Measurements from ENCODE around the gene DYNC2I2.
"Not testable (repeated sequence)": the region's sequence is repeated elsewhere in the genome, so short reads cannot be mapped to it uniquely, and the experiment has no call there.

DYNC2I2 gene

DNA sequence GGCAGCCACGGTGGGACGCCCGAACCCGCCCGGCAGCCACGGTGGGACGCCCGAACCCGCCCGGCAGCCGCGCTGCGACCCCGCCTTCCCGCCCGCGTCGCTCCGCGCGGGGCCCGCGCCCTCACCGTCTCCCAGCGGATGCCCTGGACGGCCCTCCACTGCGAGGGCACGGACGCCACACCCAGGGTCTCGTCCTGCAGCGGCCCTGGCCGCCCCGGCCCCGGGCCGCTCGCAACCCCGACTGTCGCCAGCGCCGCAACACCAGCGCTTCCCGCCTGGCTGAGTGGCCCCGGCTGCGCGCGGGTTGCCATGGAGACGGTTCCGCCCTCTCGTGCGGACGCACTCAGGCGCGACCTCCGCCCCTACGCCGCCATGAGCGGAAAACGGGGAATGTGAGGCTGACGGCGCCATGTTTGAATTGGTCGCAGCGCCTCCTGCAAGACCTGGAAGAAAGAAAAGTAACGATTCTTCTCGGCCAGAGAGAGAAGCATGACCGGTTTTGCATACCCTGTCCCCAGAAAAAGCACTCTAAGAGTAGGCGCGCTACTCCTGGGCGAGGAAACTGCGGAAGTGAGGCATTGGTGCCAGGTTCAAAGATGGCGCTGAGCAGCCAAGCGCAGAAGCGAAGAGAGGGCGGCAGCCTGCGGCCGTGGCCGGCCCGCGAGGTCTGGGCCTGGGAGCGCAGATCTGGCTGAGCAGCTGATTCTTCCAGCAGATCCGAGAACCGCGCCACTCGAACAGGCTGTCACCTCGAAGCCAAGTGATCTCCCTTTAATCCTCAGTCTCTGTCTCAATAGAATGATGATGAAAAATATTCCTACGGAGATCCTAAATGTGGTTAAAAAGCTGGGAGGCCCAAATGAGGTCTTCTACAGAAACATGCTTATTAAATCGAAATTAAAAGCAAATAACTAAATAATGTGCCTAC is at the start of gene DYNC2I2:
Gene DYNC2I2 (minus strand): TSS at position 432 of the 928 bp plus-strand sequence. CDS start 121 bp downstream, at position 311.
- peak; percentile 89 for DNase-seq

DNA sequence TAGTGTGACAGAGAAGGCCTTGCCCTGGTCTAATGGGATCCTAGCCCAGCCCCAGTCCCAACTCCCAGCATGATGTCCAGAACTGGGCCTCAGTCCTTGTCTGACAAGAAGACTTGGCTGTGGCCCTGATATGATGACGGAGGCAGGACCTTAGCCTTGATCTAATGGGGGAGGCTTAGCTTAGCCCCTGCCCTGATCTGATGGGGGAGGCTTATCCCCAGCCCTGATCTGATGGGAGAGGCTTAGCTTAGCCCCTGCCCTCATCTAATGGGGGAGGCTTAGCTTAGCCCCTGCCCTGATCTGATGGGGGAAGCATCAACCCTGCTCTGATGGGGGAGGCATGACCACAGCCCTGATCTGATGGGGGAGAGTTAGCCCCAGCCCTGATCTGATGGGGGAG is 49.4 kb upstream of the DYNC2I2 start:
- no peak for DNase-seq

GRCh38 chr9:128705051-128705965 is 48.7 kb upstream of the DYNC2I2 start:
- DNase-seq: no peak

- no peak for DNase-seq
Measured at GRCh38 chr9:128704356-128704670, 47.7 kb upstream of the DYNC2I2 start.

- DNase-seq: no peak
Measured at GRCh38 chr9:128703616-128704355, 47.1 kb upstream of the DYNC2I2 start.

GRCh38 chr9:128702949-128703615 is 46.4 kb upstream of the DYNC2I2 start:
- DNase-seq: no peak

- DNase-seq: peak; percentile 74
Measured at GRCh38 chr9:128702445-128702948, 45.9 kb upstream of the DYNC2I2 start, which contains the start of gene PKN3. Gene PKN3, plus strand, starts transcription at chr9:128702503. Its CDS starts 413 bp downstream, at chr9:128702916.

- DNase-seq: no peak
Measured at GRCh38 chr9:128701227-128701854, 44.7 kb upstream of the DYNC2I2 start.

DNA sequence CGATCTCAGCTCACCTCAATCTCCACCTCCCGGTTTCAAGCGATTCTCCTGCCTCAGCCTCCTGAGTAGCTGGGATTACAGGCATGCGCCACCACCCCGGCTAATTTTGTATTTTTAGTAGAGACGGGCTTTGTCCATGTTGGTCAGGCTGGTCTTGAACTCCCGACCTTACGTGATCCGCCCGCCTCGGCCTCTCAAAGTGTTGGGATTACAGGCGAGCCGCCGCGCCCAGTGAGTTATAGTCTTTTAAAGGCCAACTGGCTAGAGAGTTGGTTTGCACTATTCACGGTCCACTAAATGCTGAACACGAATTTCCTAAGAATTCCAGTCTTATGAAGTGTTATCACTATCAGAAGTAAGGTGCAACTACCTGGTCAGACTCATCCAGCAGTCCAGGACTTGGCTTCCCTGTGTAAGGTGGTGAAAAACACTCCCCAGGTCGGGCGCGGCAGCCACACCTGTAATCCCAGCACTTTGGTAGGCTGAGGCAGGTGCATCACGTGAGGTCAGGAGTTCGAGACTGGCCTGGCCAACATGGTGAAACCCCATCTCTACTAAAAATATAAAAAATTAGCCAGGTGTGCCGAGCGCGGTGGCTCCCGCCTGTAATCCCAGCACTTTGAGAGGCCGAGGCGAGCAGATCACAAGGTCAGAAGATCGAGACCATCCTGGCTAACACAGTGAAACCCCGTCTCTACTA is 42.6 kb upstream of the DYNC2I2 start:
- DNase-seq: not testable (repeated sequence)

GRCh38 chr9:128696923-128697707 is 40.5 kb upstream of the DYNC2I2 start:
- no peak for DNase-seq

DNA sequence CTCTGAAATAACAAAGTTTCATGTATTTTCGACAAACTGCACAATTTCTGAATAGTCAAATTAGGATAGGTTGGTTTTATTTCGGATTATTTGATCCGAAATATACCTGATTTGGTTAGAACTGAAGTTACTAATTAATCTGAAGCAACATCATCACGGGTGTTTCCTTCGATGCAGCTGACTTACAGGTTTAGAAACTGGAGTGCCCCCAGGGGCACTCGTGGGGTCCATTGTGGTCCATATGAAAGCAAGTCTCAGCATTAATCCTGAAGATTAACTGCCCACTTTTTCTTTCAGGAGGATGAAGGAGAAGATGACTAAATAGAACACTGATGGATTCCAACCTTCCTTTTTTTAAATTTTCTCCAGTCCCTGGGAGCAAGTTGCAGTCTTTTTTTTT is 37.7 kb upstream of the DYNC2I2 start:
- no peak for DNase-seq

DNA sequence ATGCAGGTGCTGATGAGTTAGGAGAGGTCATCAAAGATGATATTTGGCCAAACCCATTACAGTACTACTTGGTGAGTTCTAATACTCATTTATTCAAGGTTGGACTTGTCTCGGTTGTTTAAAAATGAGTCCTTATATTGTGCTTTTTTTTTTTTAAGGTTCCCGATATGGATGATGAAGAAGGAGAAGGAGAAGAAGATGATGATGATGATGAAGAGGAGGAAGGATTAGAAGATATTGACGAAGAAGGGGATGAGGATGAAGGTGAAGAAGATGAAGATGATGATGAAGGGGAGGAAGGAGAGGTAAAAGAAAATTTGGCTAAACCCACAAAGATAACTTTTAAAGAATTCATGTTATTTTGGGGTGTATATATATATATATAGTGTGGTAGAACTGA is 37.1 kb upstream of the DYNC2I2 start:
- DNase-seq: not testable (repeated sequence)

- no peak for DNase-seq
Measured at GRCh38 chr9:128690684-128691034, 34.0 kb upstream of the DYNC2I2 start.

- DNase-seq: peak; percentile 5
Measured at GRCh38 chr9:128689820-128690683, 33.4 kb upstream of the DYNC2I2 start.

- peak; percentile 61 for DNase-seq
Measured at GRCh38 chr9:128689293-128689774, 32.7 kb upstream of the DYNC2I2 start.

GRCh38 chr9:128688501-128689292 is 32.0 kb upstream of the DYNC2I2 start, which contains the start of gene SET:
Gene SET, plus strand, starts transcription at chr9:128689222. Its CDS starts 361 bp downstream, at chr9:128689583.
- DNase-seq: peak; percentile 98

GRCh38 chr9:128687453-128687852 is 30.8 kb upstream of the DYNC2I2 start:
- no peak for DNase-seq
